SK-N-SH (cell line): Measurements from ENCODE around the gene DENND6A. TPM values are rescaled to one million over a fixed set of nuclear protein-coding genes. Genes with fewer than 3 reads are reported as not detected.

Experiments used
- CTCF ChIA-PET: fragments of 300-600, 350-600 bp; formaldehyde crosslinking; extraction: SDS; loops from one replicate; lab custom pipeline; 2021; lab: Yijun Ruan, JAX
- POLR2A ChIA-PET: fragments of 350-600 bp; sonication (Branson Sonifier 250); formaldehyde crosslinking; extraction: SDS; loops from one replicate; lab custom pipeline; 2020; ENCODE audit warnings: antibody characterized with exemption, inconsistent platforms; lab: Yijun Ruan, JAX
- DNase-seq: peaks from one replicate; pipeline ENCODE4 v3.0.0; 2012
- H2AFZ ChIP-seq: fragments of 200-600 bp; sonication (generic); 2 replicates; pipeline ENCODE4 v1.8.1; 2016; ENCODE audit warnings: antibody characterized with exemption, mild to moderate bottlenecking, low read depth
- H3F3A ChIP-seq: fragments of 200-600 bp; sonication (generic); replicated peaks from 2 replicates; pipeline ENCODE3; 2016; ENCODE audit warnings: antibody characterized with exemption, mild to moderate bottlenecking; ENCODE audit not compliant: insufficient read depth
- H3K27ac ChIP-seq, 2 experiments: fragments of 200-500 bp in 1 of 2; fragments of 200-600 bp in 1 of 2; sonication (Bioruptor generic) in 1 of 2; sonication (generic), shearing (Covaris generic) in 1 of 2; 2 replicates each; pipeline versions ENCODE4 v1.5.1 to v1.6.1; 2014 to 2016; ENCODE audit warnings: low read depth in 2 of 2, inconsistent platforms in 1 of 2, low read length in 1 of 2, mild to moderate bottlenecking in 1 of 2, mixed read lengths in 1 of 2
- H3K27me3 ChIP-seq: fragments of 200-600 bp; sonication (generic), shearing (Covaris generic); 2 replicates; pipeline ENCODE4 v1.6.1; 2016; ENCODE audit warnings: mixed run types; ENCODE audit not compliant: insufficient read depth
- H3K36me3 ChIP-seq, 2 experiments: fragments of 200-500 bp in 1 of 2; fragments of 200-600 bp in 1 of 2; sonication (Bioruptor generic) in 1 of 2; sonication (generic) in 1 of 2; replicated peaks in 1 of 2; 2 replicates each; pipeline versions ENCODE3 to v1.5.1; 2014 to 2016; ENCODE audit warnings: low read length in 1 of 2, mild to moderate bottlenecking in 1 of 2; ENCODE audit not compliant: insufficient read depth in 2 of 2, control insufficient read depth in 1 of 2
- H3K4me1 ChIP-seq, 2 experiments: fragments of 200-500 bp in 1 of 2; fragments of 200-600 bp in 1 of 2; sonication (Bioruptor generic) in 1 of 2; sonication (generic), shearing (Covaris generic) in 1 of 2; 2 replicates each; pipeline versions ENCODE4 v1.5.1 to v1.6.1; 2014 to 2016; ENCODE audit warnings: low read depth in 1 of 2, low read length in 1 of 2, mixed run types in 1 of 2; ENCODE audit not compliant: insufficient read depth in 2 of 2, control insufficient read depth in 1 of 2
- H3K4me2 ChIP-seq: fragments of 200-600 bp; sonication (generic), shearing (Covaris generic); 2 replicates; pipeline ENCODE4 v1.6.1; 2017; ENCODE audit warnings: mixed run types
- H3K4me3 ChIP-seq, 2 experiments: fragments of 200-500 bp in 1 of 2; fragments of 200-600 bp in 1 of 2; sonication (Bioruptor generic) in 1 of 2; sonication (generic), shearing (Covaris generic) in 1 of 2; 2 replicates each; pipeline versions ENCODE4 v1.5.1 to v1.8.1; 2014 to 2016; ENCODE audit warnings: low read depth in 2 of 2, inconsistent platforms in 1 of 2, low read length in 1 of 2, mild to moderate bottlenecking in 1 of 2, mixed read lengths in 1 of 2, moderate library complexity in 1 of 2
- H3K79me2 ChIP-seq: fragments of 200-600 bp; sonication (generic); 2 replicates; pipeline ENCODE4 v1.8.1; 2017; ENCODE audit warnings: mild to moderate bottlenecking; ENCODE audit not compliant: insufficient read depth
- H3K9ac ChIP-seq: fragments of 200-600 bp; sonication (generic); 2 replicates; pipeline ENCODE4 v1.6.1; 2017; ENCODE audit warnings: mixed run types
- H3K9me2 ChIP-seq: fragments of 200-600 bp; sonication (generic); 2 replicates; pipeline ENCODE4 v1.6.1; 2017; ENCODE audit warnings: mixed run types
- H3K9me3 ChIP-seq: fragments of 200-600 bp; sonication (generic); 2 replicates; pipeline ENCODE4 v1.6.1; 2017; ENCODE audit warnings: mixed run types, mild to moderate bottlenecking, moderate library complexity
- H4K20me1 ChIP-seq: fragments of 200-600 bp; sonication (generic); 2 replicates; pipeline ENCODE4 v1.6.1; 2017; ENCODE audit warnings: mild to moderate bottlenecking, mixed run types; ENCODE audit not compliant: insufficient read depth
- ELF1 ChIP-seq: IDR thresholded peaks from 2 replicates; pipeline ENCODE4 v1.4.0; 2012
- FOXM1 ChIP-seq: IDR thresholded peaks from 2 replicates; pipeline ENCODE4 v1.4.0; 2012; ENCODE audit warnings: low read depth, mild to moderate bottlenecking
- MXI1 ChIP-seq: IDR thresholded peaks from 2 replicates; pipeline ENCODE4 v1.6.1; 2012; ENCODE audit warnings: mild to moderate bottlenecking, low read depth, low read length, improper control_type of control experiment
- POLR2AphosphoS5 ChIP-seq: IDR thresholded peaks from 2 replicates; pipeline ENCODE4 v1.6.1; 2012; ENCODE audit warnings: low read depth, low read length
- RCOR1 ChIP-seq: fragments of 150-350 bp; IDR thresholded peaks from 2 replicates; pipeline ENCODE4 v1.6.1; 2017; ENCODE audit warnings: antibody characterized with exemption, low read length
- RFX5 ChIP-seq: IDR thresholded peaks from 2 replicates; pipeline ENCODE4 v1.6.1; 2012; ENCODE audit warnings: mild to moderate bottlenecking, improper control_type of control experiment, low read length
- RXRA ChIP-seq: IDR thresholded peaks from 2 replicates; pipeline ENCODE4 v1.4.0; 2012; ENCODE audit warnings: low read depth, mild to moderate bottlenecking, borderline replicate concordance
- SIN3A ChIP-seq: IDR thresholded peaks from 2 replicates; pipeline ENCODE4 v1.6.1; 2012; ENCODE audit warnings: low read depth, mild to moderate bottlenecking, low read length, moderate library complexity, borderline replicate concordance
- TCF12 ChIP-seq: IDR thresholded peaks from 2 replicates; pipeline ENCODE4 v1.4.0; 2012
- YY1 ChIP-seq: IDR thresholded peaks from 2 replicates; pipeline ENCODE4 v1.4.0; 2012; ENCODE audit warnings: low read depth, mild to moderate bottlenecking
- WGBS: methylation state at CpG from one replicate; pipeline ENCODE4 v1.1.6; 2017; ENCODE audit warnings: low lambda C conversion rate; 5-methylcytosine and 5-hydroxymethylcytosine counted together
- polyA plus RNA-seq, 3 experiments: library from polyadenylated mRNA; depleted of rRNA; stranded (reverse); fragments of >200 nt; gene quantifications; 2 replicates each; pipeline ENCODE4 v1.2.3, GENCODE V29; 2012
- TF ChIP-seq, protein P1 (sequence below): fragments of 200-600 bp; sonication (generic); IDR thresholded peaks from 2 replicates; pipeline ENCODE4 v1.6.1; 2017; ENCODE audit warnings: antibody characterized with exemption, mild to moderate bottlenecking, moderate library complexity
- TF ChIP-seq, protein P2 (sequence below): IDR thresholded peaks from 2 replicates; pipeline ENCODE4 v1.4.0; 2012; ENCODE audit warnings: low read depth, borderline replicate concordance
- TF ChIP-seq, protein P3 (sequence below): fragments of 150-350 bp; IDR thresholded peaks from 2 replicates; pipeline ENCODE4 v1.6.1; 2017; ENCODE audit warnings: antibody characterized with exemption, low read length, low read depth, borderline replicate concordance
- TF ChIP-seq, protein P4 (sequence below): IDR thresholded peaks from 2 replicates; pipeline ENCODE4; 2012
- TF ChIP-seq, protein P5 (sequence below): IDR thresholded peaks from 2 replicates; pipeline ENCODE4 v1.4.0; 2012; ENCODE audit warnings: low read depth

DENND6A gene
- polyA plus RNA-seq, 1 of the 3 experiments (the other 2 are of a cell fraction) = 5.8 TPM

DNA sequence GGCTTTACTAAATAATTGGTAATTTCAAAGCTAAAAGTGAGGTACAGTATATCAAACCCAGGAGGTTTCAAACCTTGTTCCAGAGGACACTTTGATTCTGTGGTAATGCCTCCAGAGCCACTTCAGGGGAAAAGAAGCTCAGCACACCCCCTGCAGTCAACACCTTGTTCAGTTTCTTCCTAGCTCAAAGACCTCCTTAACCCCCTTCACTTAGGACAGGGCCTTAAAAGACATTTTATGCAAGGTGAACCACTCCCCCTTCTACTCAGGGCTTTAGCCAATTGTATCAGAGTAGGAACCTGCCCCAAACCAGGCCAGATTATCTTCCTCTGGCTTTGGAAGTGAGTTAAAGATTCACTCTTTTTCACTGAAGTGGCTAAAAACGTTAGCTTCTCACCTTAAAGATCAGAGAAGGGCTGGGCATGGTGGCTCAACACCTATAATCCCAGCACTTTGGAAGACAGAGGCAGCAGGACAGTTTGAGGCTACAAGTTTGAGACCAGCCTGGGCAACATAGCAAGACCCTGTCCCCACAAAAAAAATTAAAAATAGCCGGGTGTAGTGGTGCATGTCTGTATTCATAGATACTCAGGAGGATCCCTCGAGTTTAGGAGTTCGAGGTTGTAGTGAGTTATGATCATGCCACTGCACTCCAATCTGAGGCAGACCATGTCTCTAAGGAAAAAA lies 3.4 kb downstream of the DENND6A start:
- peaks cover 79% of the 10 kb centered on the region for H3K79me2 ChIP-seq

DNA sequence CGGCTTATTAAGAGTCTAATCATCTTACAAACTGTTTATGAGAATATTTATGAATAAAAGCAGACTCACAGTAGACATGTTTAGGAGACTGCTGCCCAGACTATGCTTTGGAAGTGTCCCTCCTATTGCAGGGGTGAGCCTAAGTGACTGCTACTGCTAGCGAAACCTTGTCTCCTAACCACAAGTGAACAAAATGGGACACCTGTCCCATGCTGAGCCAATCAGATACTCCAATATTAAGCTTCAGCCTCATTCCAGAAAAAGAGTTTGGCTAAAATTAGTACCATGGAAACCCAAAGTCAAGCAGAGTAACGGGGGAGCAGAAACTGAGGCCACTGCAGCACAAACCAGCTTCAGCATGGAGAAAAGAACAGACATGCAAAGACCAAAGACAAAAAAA lies 4.6 kb downstream of the DENND6A start:
- no peak overlapping the region for H3K9ac ChIP-seq
- peaks cover 15% of the 10 kb centered on the region for H3F3A ChIP-seq
- H3K4me1 ChIP-seq = no peaks in the 10 kb centered on the region; a peak in 1 of 4 replicates
- 100% methylated on average over 2 of the region's 3 CpGs for WGBS
- TF ChIP-seq POLR2AphosphoS5 = no peak
- TF ChIP-seq, protein P1, sequence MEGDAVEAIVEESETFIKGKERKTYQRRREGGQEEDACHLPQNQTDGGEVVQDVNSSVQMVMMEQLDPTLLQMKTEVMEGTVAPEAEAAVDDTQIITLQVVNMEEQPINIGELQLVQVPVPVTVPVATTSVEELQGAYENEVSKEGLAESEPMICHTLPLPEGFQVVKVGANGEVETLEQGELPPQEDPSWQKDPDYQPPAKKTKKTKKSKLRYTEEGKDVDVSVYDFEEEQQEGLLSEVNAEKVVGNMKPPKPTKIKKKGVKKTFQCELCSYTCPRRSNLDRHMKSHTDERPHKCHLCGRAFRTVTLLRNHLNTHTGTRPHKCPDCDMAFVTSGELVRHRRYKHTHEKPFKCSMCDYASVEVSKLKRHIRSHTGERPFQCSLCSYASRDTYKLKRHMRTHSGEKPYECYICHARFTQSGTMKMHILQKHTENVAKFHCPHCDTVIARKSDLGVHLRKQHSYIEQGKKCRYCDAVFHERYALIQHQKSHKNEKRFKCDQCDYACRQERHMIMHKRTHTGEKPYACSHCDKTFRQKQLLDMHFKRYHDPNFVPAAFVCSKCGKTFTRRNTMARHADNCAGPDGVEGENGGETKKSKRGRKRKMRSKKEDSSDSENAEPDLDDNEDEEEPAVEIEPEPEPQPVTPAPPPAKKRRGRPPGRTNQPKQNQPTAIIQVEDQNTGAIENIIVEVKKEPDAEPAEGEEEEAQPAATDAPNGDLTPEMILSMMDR = no peak
- H3K79me2 ChIP-seq = peaks cover 91% of the 10 kb centered on the region
- no peak overlapping the region for H2AFZ ChIP-seq
- CTCF ChIA-PET = interaction anchor here (1.0 kb wide), 1 partner anchor 42 kb away, joined by 3 read pairs; no protein-coding TSS in a partner anchor
- H3K27ac ChIP-seq = no peak overlapping the region
- no peak for DNase-seq
- POLR2A ChIA-PET = no interaction called here
- H3K4me2 ChIP-seq = no peak overlapping the region
- no peaks in the 10 kb centered on the region for H3K27me3 ChIP-seq
- H3K36me3 ChIP-seq = no peaks in the 10 kb centered on the region
- H3K9me3 ChIP-seq = no peaks in the 10 kb centered on the region
- no peak overlapping the region for H3K4me3 ChIP-seq
- peaks cover 74% of the 10 kb centered on the region for H4K20me1 ChIP-seq
- H3K9me2 ChIP-seq = no peaks in the 10 kb centered on the region

More for the DNA sequence above, 3.4 kb downstream of the DENND6A start:
- Histone ChIP-seq H3K9ac (no peak overlapping the region), H4K20me1 (peaks cover 62% of the 10 kb centered on the region), H3K9me2 (no peaks in the 10 kb centered on the region), H2AFZ (no peak overlapping the region), H3K9me3 (no peaks in the 10 kb centered on the region), H3K4me1 (no peaks in the 10 kb centered on the region; a peak in 1 of 4 replicates), H3K4me3 (no peak overlapping the region), H3F3A (peaks cover 14% of the 10 kb centered on the region), H3K36me3 (no peaks in the 10 kb centered on the region), H3K27me3 (no peaks in the 10 kb centered on the region), H3K4me2 (no peak overlapping the region), H3K27ac (no peak overlapping the region)
- no peak for DNase-seq
- ChIA-PET POLR2A (interaction anchor here (0.6 to 0.7 kb wide), 3 partner anchors 30 to 374 kb away, joined by 3 to 4 read pairs (median 3); no protein-coding TSS in a partner anchor), CTCF (interaction anchor here (1.6 kb wide), 1 partner anchor 19 kb away, joined by 5 read pairs; no protein-coding TSS in a partner anchor)
- TF ChIP-seq POLR2AphosphoS5 (no peak), SIN3A (no peak), TCF12 (no peak), FOXM1 (no peak)
- 91% methylated on average over 4 of the region's 4 CpGs for WGBS

DNA sequence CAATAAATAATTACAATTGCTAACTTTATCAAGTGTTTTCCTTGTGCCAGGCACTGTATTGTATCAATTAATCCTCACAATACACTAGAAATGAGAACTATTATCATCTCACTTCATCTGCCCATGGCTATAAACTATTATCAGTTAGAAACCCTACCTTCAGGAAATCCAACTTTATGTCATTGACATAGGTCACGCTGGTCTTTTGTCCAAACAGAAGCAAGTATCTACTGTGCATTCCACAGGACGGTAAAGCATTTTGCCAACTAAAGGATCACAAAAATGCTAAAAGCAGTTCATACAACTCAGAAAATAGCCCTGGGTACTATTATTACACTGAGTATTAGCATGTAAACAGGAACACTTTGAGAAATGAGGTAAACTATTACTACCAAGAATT lies 9.6 kb downstream of the DENND6A start:
- no peak for DNase-seq
- Histone ChIP-seq H4K20me1 (peaks cover 68% of the 10 kb centered on the region), H3K27me3 (no peaks in the 10 kb centered on the region), H3K4me3 (no peak overlapping the region), H2AFZ (no peak overlapping the region), H3K9me2 (no peaks in the 10 kb centered on the region), H3K27ac (no peak overlapping the region), H3K79me2 (peaks cover 98% of the 10 kb centered on the region), H3K4me1 (no peaks in the 10 kb centered on the region), H3K4me2 (no peak overlapping the region), H3K9me3 (no peaks in the 10 kb centered on the region), H3K9ac (no peak overlapping the region), H3F3A (peaks cover 11% of the 10 kb centered on the region), H3K36me3 (peaks cover 4 to 26% of the 10 kb centered on the region in 2 experiments)
- ChIA-PET CTCF (no interaction called here), POLR2A (no interaction called here)
- WGBS = 100% methylated on average over 2 of the region's 2 CpGs
- no peak for TF ChIP-seq RFX5
- TF ChIP-seq RCOR1 = no peak
- no peak for TF ChIP-seq YY1
- TF ChIP-seq, protein P2, sequence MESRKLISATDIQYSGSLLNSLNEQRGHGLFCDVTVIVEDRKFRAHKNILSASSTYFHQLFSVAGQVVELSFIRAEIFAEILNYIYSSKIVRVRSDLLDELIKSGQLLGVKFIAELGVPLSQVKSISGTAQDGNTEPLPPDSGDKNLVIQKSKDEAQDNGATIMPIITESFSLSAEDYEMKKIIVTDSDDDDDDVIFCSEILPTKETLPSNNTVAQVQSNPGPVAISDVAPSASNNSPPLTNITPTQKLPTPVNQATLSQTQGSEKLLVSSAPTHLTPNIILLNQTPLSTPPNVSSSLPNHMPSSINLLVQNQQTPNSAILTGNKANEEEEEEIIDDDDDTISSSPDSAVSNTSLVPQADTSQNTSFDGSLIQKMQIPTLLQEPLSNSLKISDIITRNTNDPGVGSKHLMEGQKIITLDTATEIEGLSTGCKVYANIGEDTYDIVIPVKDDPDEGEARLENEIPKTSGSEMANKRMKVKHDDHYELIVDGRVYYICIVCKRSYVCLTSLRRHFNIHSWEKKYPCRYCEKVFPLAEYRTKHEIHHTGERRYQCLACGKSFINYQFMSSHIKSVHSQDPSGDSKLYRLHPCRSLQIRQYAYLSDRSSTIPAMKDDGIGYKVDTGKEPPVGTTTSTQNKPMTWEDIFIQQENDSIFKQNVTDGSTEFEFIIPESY = no peak
- no peak for TF ChIP-seq ELF1
- TF ChIP-seq, protein P3, sequence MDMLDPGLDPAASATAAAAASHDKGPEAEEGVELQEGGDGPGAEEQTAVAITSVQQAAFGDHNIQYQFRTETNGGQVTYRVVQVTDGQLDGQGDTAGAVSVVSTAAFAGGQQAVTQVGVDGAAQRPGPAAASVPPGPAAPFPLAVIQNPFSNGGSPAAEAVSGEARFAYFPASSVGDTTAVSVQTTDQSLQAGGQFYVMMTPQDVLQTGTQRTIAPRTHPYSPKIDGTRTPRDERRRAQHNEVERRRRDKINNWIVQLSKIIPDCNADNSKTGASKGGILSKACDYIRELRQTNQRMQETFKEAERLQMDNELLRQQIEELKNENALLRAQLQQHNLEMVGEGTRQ = no peak
- TF ChIP-seq, protein P4, sequence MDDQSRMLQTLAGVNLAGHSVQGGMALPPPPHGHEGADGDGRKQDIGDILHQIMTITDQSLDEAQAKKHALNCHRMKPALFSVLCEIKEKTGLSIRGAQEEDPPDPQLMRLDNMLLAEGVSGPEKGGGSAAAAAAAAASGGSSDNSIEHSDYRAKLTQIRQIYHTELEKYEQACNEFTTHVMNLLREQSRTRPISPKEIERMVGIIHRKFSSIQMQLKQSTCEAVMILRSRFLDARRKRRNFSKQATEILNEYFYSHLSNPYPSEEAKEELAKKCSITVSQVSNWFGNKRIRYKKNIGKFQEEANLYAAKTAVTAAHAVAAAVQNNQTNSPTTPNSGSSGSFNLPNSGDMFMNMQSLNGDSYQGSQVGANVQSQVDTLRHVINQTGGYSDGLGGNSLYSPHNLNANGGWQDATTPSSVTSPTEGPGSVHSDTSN = no peak
- no peak for TF ChIP-seq MXI1
- TF ChIP-seq RXRA = no peak
- TF ChIP-seq, protein P5, sequence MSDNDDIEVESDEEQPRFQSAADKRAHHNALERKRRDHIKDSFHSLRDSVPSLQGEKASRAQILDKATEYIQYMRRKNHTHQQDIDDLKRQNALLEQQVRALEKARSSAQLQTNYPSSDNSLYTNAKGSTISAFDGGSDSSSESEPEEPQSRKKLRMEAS = no peak
